Left renal pelvis (tissue), 4 donors: Measurements from ENCODE around the gene SLC11A1. TPM values are rescaled to one million over a fixed set of nuclear protein-coding genes. Genes with fewer than 3 reads are reported as not detected.
A peak's percentile ranks its signal among the peaks of the same experiment; 100 is the strongest.

Source experiments
- DNase-seq, 4 donors: peaks; one replicate each; pipeline ENCODE4 v3.0.0-alpha.2; 2013; ENCODE audit warnings: low read depth in 4 of 4, low spot score in 3 of 4
- polyA plus RNA-seq, 4 donors: library from polyadenylated mRNA; unstranded; fragments of 120-200 nt; gene quantifications; one replicate each; pipeline ENCODE4 v1.2.1, GENCODE V29; 2013; ENCODE audit not compliant: insufficient read length in 4 of 4

SLC11A1 gene
- polyA plus RNA-seq, 4 donors: 0.57 to 1.5 (median 1.0) TPM

- no peak for DNase-seq
Measured at GRCh38 chr2:218403810-218404209, 21.7 kb downstream of the SLC11A1 start.

GRCh38 chr2:218404351-218405085, 22.4 kb downstream of the SLC11A1 start:
- no peak for DNase-seq

DNA sequence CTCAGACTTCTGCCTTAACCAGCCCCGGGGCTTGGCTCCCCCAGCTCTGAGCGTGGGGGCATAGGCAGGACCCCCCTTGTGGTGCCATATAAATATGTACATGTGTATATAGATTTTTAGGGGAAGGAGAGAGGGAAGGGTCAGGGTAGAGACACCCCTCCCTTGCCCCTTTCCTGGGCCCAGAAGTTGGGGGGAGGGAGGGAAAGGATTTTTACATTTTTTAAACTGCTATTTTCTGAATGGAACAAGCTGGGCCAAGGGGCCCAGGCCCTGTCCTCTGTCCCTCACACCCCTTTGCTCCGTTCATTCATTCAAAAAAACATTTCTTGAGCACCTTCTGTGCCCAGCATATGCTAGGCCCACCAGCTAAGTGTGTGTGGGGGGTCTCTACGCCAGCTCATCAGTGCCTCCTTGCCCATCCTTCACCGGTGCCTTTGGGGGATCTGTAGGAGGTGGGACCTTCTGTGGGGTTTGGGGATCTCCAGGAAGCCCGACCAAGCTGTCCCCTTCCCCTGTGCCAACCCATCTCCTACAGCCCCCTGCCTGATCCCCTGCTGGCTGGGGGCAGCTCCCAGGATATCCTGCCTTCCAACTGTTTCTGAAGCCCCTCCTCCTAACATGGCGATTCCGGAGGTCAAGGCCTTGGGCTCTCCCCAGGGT, 23.1 kb downstream of the SLC11A1 start:
- DNase-seq: no peak

GRCh38 chr2:218405746-218406208, 23.7 kb downstream of the SLC11A1 start:
- DNase-seq: no peak

DNA sequence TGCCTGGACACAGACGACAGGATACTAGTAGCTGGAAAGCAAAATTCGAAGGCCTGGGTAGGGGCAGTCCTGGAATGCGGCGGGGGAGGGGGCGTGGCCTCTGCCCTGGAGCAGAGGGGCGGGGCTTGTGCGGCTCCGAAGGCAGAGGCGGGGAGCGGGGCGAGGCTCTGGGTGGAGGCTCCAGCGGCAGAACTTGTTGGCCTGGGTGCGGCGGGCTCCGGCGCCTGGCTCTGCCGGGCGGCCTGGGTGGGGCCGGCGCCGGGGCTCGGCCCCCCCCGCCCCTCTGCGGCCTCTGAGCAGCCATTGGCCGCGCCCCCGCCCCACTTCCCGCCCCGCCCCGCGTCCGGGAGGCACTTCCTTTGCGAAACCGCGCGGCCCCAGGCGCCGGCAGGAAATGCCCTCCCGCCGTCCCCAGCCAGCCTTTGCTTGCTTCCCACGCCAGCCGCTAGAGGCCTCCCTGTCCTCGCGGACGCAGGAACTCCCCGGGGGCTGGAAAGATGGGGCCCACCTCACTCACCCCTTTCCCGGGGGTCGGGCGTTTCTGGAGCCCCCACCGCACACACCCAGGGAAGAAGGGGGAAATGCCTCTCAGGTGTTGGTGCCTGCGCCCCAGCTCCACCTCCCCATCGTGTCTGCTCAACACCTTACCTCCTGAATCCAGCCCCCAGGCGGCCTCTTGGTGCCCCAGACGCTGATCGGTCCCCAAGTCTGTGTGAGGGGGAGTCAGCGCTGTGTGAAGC, 24.3 kb downstream of the SLC11A1 start:
- peak in 2 of 4 donors; percentile 89 for DNase-seq

GRCh38 chr2:218406949-218407618, 25.0 kb downstream of the SLC11A1 start:
- DNase-seq: peak in 1 of 4 donors; percentile 48

DNA sequence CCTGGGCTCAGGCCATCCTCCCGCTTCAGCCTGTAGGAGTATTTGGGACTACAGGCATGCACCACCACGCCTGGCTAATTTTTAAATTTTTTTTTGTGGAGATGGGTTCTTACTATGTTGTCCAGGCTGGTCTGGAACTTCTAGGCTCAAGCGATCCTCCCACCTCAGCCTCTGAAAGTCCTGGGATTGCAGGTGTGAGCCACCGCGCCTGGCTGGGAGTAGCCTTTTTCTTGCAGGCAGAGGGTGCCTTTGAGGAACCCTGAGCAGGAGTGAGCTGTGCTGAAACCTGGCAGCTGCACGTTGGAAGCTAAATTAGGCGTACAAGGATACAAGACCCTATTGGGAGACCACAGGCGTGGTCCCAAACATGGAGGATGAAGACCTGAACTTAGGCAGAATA, 25.6 kb downstream of the SLC11A1 start:
- no peak for DNase-seq

- no peak for DNase-seq
Measured at GRCh38 chr2:218418321-218418716, 36.2 kb downstream of the SLC11A1 start.

GRCh38 chr2:218418717-218419458, 36.8 kb downstream of the SLC11A1 start, which contains the start of gene VIL1:
Gene VIL1, plus strand, starts transcription at chr2:218419123. Its CDS starts 4,656 bp downstream, at chr2:218423779.
- no peak for DNase-seq

- DNase-seq: no peak
Measured at GRCh38 chr2:218419630-218420216, 37.6 kb downstream of the SLC11A1 start.

GRCh38 chr2:218421027-218421426, 39.0 kb downstream of the SLC11A1 start:
- no peak for DNase-seq

GRCh38 chr2:218422403-218423086, 40.5 kb downstream of the SLC11A1 start:
- no peak for DNase-seq

GRCh38 chr2:218423584-218423983, 41.5 kb downstream of the SLC11A1 start:
- DNase-seq: no peak

- no peak for DNase-seq
Measured at GRCh38 chr2:218425531-218425930, 43.5 kb downstream of the SLC11A1 start.

DNA sequence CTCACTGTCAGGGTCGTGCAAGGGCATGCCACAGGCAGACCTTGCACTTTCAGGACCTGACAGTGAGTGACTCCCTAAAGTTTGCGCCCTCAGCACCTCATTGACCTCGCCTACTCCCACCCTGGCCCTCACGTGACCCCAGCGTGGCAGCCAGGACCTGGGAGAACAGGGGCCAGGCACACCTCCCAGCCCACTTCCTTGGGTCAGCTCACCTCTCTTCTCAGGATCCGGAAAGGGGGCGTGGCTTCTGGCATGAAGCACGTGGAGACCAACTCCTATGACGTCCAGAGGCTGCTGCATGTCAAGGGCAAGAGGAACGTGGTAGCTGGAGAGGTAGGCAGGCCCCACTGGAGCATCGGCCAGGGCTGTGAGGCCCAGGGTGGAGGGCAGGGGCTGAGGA, 45.7 kb downstream of the SLC11A1 start:
- no peak for DNase-seq

DNA sequence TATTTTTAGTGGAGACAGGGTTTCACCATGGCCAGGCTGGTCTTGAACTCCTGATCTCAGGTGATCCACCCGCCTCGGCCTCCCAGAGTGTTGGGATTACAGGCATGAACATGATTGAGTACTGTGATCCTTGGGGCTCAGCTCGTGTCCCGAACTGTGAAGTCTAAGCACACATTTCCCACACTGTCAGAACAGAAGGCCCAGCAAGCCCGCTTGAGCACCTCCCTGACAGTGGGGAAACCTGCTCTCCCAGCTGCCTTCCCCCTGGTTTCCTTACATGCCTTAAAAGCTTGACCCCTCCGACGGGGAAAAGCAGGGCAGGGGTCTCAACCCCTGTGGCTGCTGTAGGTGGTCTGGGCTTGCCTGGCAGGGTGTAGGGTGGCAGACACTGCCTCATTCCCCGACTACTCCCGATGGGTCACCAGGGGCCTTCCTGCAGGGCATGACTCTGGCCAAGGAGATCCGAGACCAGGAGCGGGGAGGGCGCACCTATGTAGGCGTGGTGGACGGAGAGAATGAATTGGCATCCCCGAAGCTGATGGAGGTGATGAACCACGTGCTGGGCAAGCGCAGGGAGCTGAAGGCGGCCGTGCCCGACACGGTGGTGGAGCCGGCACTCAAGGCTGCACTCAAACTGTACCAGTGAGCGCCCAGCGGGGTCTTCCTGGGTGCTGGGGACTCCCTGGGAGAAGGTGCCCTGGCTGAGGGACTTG, 46.9 kb downstream of the SLC11A1 start:
- no peak for DNase-seq

DNA sequence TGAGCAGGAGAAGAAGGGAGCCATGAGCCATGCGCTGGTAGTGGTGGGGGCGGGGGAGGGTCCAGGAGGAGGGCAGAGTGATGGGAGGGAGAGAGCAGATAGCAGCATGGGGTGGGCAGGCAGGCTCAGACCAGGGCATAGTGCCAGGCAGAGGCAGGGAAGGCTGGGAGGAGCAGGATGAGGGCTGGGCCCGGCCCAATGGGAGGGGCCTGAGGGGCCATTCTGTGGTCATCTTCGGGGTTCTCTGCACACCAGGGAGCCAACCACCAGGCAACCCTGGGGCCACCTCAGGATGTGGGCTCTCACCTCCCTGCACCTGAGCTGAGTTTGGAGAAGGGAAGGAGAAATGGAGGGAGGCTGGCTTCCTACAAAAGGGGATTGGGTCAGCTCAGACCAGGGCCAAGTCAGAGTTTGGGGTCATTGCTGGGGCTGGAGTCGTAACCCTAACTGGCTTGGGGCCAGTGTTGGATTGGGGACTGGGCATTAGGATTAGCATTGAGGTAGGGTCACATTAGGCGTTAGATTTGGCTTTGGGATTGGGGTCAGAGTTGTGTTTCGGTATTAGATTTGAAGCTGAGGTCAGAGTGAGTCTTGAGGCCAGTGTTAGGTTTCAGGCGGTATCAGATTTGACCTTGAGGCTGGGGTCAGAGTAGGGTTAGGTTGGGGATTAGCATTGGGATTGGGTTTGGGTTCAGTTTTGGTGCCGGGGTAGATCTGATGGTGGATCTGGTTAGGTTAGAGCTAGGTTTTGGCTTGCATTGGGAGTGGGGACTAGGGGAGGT, 48.0 kb downstream of the SLC11A1 start:
- no peak for DNase-seq

GRCh38 chr2:218430721-218431120, 48.6 kb downstream of the SLC11A1 start:
- DNase-seq: no peak
